K562 (cell line): ENCODE measurements around the gene SFT2D2. TPM values are rescaled to one million over a fixed set of nuclear protein-coding genes. Genes with fewer than 3 reads are reported as not detected.

Experiments
- ATF7 ChIP-seq: fragments of 450-650 bp; IDR thresholded peaks from 2 replicates; pipeline ENCODE4 v1.7.1; 2014; ENCODE audit warnings: mild to moderate bottlenecking, moderate library complexity
- CBFA2T2 ChIP-seq: fragments of 450-650 bp; conservative IDR thresholded peaks from 2 replicates; pipeline ENCODE4 v1.6.1; 2017; ENCODE audit warnings: mild to moderate bottlenecking
- CBX3 ChIP-seq, 2 experiments: IDR thresholded peaks; 1 replicate in 1 of 2; 2 replicates in 1 of 2; pipeline ENCODE4 v1.6.1; 2012; ENCODE audit warnings: inconsistent platforms in 2 of 2, low read length in 2 of 2, borderline replicate concordance in 1 of 2, control low read depth in 1 of 2
- GATAD2A ChIP-seq: fragments of 450-650 bp; IDR thresholded peaks from 2 replicates; pipeline ENCODE4 v1.6.1; 2017
- GTF2A2 ChIP-seq: IDR thresholded peaks from 2 replicates; pipeline ENCODE4 v1.6.1; 2016; ENCODE audit warnings: mild to moderate bottlenecking, missing genetic modification characterization, missing compliant biosample characterization
- GTF2E2 ChIP-seq: fragments of 200-800 bp; sonication (Bioruptor generic); IDR thresholded peaks from 2 replicates; pipeline ENCODE4 v1.6.1; 2016; ENCODE audit warnings: missing genetic modification characterization, missing compliant biosample characterization
- HMG20B ChIP-seq: fragments of 250-450 bp; sonication (Bioruptor Pico); IDR thresholded peaks from 2 replicates; pipeline ENCODE4 v1.5.0; 2021; ENCODE audit warnings: mild to moderate bottlenecking
- NCOA1 ChIP-seq: fragments of 450-650 bp; IDR thresholded peaks from 2 replicates; pipeline ENCODE4 v1.6.1; 2016; ENCODE audit warnings: low read depth
- NCOR1 ChIP-seq: fragments of 450-650 bp; IDR thresholded peaks from 2 replicates; pipeline ENCODE4 v1.6.1; 2016; ENCODE audit warnings: mild to moderate bottlenecking, moderate library complexity
- NFIC ChIP-seq: fragments of 450-650 bp; IDR thresholded peaks from 2 replicates; pipeline ENCODE4 v1.6.1; 2017; ENCODE audit warnings: mild to moderate bottlenecking, inconsistent platforms
- PHF8 ChIP-seq: fragments of 200-600 bp; sonication (generic); IDR thresholded peaks from 2 replicates; pipeline ENCODE4 v1.6.1; 2012; ENCODE audit warnings: mixed run types, mild to moderate bottlenecking, inconsistent platforms, low read length, moderate library complexity, borderline replicate concordance
- POLR3G ChIP-seq: IDR thresholded peaks from 2 replicates; pipeline ENCODE4 v1.6.1; 2011; ENCODE audit not compliant: insufficient read length, insufficient replicate concordance; ENCODE audit errors: extremely low read depth
- SMARCA4 ChIP-seq: fragments of 450-650 bp; IDR thresholded peaks from 2 replicates; pipeline ENCODE4 v1.6.1; 2016
- TGIF2 ChIP-seq: sonication (generic); formaldehyde crosslinking; IDR thresholded peaks from 2 replicates; pipeline ENCODE4 v1.8.1; 2022; ENCODE audit warnings: mild to moderate bottlenecking, missing genetic modification reagents, moderate library complexity
- ZBTB17 ChIP-seq: fragments of 450-650 bp; formaldehyde crosslinking; IDR thresholded peaks from 2 replicates; pipeline ENCODE4 v1.4.0; 2020; ENCODE audit warnings: mild to moderate bottlenecking
- ZNF398 ChIP-seq: fragments of 250-450 bp; sonication (Bioruptor Pico); IDR thresholded peaks from 2 replicates; pipeline ENCODE4 v1.8.0; 2021; ENCODE audit warnings: moderate library complexity, mild to moderate bottlenecking, inconsistent platforms
- ZNF561 ChIP-seq: fragments of 450-650 bp; formaldehyde crosslinking; conservative IDR thresholded peaks from 2 replicates; pipeline ENCODE4 v1.4.0; 2020; ENCODE audit warnings: mild to moderate bottlenecking, moderate library complexity
- ZNF644 ChIP-seq: fragments of 200-800 bp; sonication (Bioruptor generic); IDR thresholded peaks from 2 replicates; pipeline ENCODE4 v1.6.1; 2016; ENCODE audit warnings: low read depth, missing genetic modification characterization, missing compliant biosample characterization
- ZZZ3 ChIP-seq: fragments of 450-650 bp; IDR thresholded peaks from 2 replicates; pipeline ENCODE4 v1.6.1; 2016; ENCODE audit warnings: antibody characterized with exemption, mild to moderate bottlenecking, moderate library complexity
- polyA plus RNA-seq, 8 experiments: library from polyadenylated mRNA; depleted of rRNA in 4 of 8; stranded (reverse) in 5 of 8; unstranded in 3 of 8; fragments of >200 nt; fragmentation: Nextera tagmentation in 2 of 8; fragmentation: Illumina TruSeq in 1 of 8; extraction: Ambion mirVana in 2 of 8; extraction: Trizol in 1 of 8; gene quantifications; 2 replicates each; pipeline versions ENCODE4 v1.2.1 to v1.2.3, GENCODE V29; 2011 to 2014; ENCODE audit warnings: inconsistent platforms in 1 of 8, missing spikeins in 1 of 8
- total RNA-seq, 7 experiments: library from RNA; depleted of rRNA in 6 of 7; stranded (reverse); fragments of >200 nt in 6 of 7; fragmentation: Illumina TruSeq in 2 of 7; extraction: Trizol in 2 of 7; gene quantifications; 2 replicates each; pipeline versions ENCODE4 v1.2.1 to v1.2.3, GENCODE V29; 2011 to 2021; ENCODE audit warnings: low replicate concordance in 1 of 7
- TF ChIP-seq, protein P1 (sequence below), 2 experiments: fragments of 450-650 bp; formaldehyde crosslinking in 1 of 2; IDR thresholded peaks; 2 replicates each; pipeline versions ENCODE4 v1.4.0 to v1.6.1; 2014 to 2020; ENCODE audit warnings: mild to moderate bottlenecking in 2 of 2, borderline replicate concordance in 1 of 2, low read depth in 1 of 2

Gene SFT2D2
- total and polyA plus RNA-seq, 9 of the 15 experiments (the other 6 are each of a cell fraction or from before 2014, with no cell fraction given), result 3.4 to 50.1 (median 21.6) TPM

GRCh38 chr1:168225476-168226190 is at the start of gene SFT2D2 (continued):
- TF ChIP-seq, protein P1, sequence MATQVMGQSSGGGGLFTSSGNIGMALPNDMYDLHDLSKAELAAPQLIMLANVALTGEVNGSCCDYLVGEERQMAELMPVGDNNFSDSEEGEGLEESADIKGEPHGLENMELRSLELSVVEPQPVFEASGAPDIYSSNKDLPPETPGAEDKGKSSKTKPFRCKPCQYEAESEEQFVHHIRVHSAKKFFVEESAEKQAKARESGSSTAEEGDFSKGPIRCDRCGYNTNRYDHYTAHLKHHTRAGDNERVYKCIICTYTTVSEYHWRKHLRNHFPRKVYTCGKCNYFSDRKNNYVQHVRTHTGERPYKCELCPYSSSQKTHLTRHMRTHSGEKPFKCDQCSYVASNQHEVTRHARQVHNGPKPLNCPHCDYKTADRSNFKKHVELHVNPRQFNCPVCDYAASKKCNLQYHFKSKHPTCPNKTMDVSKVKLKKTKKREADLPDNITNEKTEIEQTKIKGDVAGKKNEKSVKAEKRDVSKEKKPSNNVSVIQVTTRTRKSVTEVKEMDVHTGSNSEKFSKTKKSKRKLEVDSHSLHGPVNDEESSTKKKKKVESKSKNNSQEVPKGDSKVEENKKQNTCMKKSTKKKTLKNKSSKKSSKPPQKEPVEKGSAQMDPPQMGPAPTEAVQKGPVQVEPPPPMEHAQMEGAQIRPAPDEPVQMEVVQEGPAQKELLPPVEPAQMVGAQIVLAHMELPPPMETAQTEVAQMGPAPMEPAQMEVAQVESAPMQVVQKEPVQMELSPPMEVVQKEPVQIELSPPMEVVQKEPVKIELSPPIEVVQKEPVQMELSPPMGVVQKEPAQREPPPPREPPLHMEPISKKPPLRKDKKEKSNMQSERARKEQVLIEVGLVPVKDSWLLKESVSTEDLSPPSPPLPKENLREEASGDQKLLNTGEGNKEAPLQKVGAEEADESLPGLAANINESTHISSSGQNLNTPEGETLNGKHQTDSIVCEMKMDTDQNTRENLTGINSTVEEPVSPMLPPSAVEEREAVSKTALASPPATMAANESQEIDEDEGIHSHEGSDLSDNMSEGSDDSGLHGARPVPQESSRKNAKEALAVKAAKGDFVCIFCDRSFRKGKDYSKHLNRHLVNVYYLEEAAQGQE (IDR thresholded peaks at IDR 0.05; ENCODE audit: borderline replicate concordance), result peak; percentile 49
- TF ChIP-seq, protein P1 (CRISPR knock-in tag; IDR thresholded peaks at IDR 0.05; ENCODE audit: low read depth), result peak; percentile 81; the same call in 1 of the 2 replicates
- TF ChIP-seq NFIC (no peak; the same call in 1 of the 2 replicates), ZBTB17 (CRISPR knock-in tag) (peak; percentile 90; the same call in 1 of the 2 replicates), HMG20B (CRISPR knock-in tag) (no peak), CBFA2T2 (no peak), POLR3G (no peak), TGIF2 (CRISPR knock-in tag) (no peak), ZZZ3 (no peak), ZNF561 (CRISPR knock-in tag) (no peak), GTF2A2 (tag) (peak; percentile 91), GTF2E2 (tag) (peak; percentile 96), ZNF644 (tag) (peak; percentile 93), PHF8 (peak; percentile 93; the same call in 1 of the 2 replicates), SMARCA4 (0 out of 2 replicates have a peak, but pooled peaks have one; percentile 20), GATAD2A (peak; percentile 52; the same call in 1 of the 2 replicates), ZNF398 (no peak), NCOA1 (0 out of 2 replicates have a peak, but pooled peaks have one; percentile 39), CBX3 (IDR thresholded peaks at IDR 0.05; ENCODE audit: borderline replicate concordance in 1 of 2, low read length in 2 of 2) (peak in 1 of 2 experiments; percentile 91; a peak in 2 of 3 replicates), NCOR1 (peak; percentile 38), ATF7 (peak; percentile 69; the same call in 1 of the 2 replicates)
